GM06990 (cell line): ENCODE data around the gene CHI3L2.

ENCODE experiments used
- DNase-seq: peaks from one replicate; pipeline ENCODE4 v3.0.0-alpha.2; 2011; ENCODE audit not compliant: insufficient read length; ENCODE audit errors: extremely low read depth
- H3K27me3 ChIP-seq: replicated peaks from 2 replicates; pipeline ENCODE4 v1.6.0; 2011; ENCODE audit warnings: low read length; ENCODE audit not compliant: control insufficient read depth, insufficient read depth
- H3K36me3 ChIP-seq: 2 replicates; pipeline ENCODE4 v1.5.1; 2011; ENCODE audit warnings: low read length; ENCODE audit not compliant: control insufficient read depth, insufficient read depth
- H3K4me3 ChIP-seq: replicated peaks from 2 replicates; pipeline ENCODE4 v1.5.1; 2011; ENCODE audit warnings: low read depth, mild to moderate bottlenecking, control low read depth, low read length
- CTCF ChIP-seq: IDR thresholded peaks from 2 replicates; pipeline ENCODE4 v1.5.1; 2011; ENCODE audit warnings: low read length, control low read depth, mild to moderate bottlenecking, inconsistent platforms; ENCODE audit not compliant: insufficient read depth, poor library complexity, severe bottlenecking

Gene CHI3L2

GRCh38 chr1:111238056-111238795 lies 10.7 kb downstream of the CHI3L2 start:
- H3K36me3 ChIP-seq = peaks cover 5% of the 10 kb centered on the region
- no peak for DNase-seq
- no peak overlapping the region for H3K4me3 ChIP-seq
- TF ChIP-seq CTCF = no peak
- H3K27me3 ChIP-seq = no peaks in the 10 kb centered on the region

DNA sequence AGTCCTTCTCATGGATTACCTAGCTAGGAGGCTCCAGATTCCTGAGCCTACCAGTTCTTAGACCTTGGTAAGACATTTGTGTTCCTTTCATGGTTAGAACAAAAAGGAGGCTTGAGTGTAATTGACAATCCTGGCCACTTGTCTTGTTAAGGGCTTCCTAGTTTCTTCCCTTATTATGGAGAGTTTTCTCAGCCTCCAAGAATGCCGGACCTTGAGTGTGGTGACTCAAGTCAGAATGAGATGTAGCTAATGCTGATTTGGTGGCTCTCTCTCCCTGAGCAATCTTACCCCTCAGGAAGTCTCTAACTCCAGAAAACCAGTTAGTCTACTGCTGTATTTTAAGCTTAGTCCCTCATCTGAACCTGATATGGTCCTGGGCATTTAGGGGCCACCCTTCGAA lies 14.3 kb downstream of the CHI3L2 start:
- TF ChIP-seq CTCF = no peak
- Histone ChIP-seq H3K27me3 (no peaks in the 10 kb centered on the region), H3K4me3 (no peak overlapping the region), H3K36me3 (peaks cover 7% of the 10 kb centered on the region)
- no peak for DNase-seq

- H3K36me3 ChIP-seq = peaks cover 7% of the 10 kb centered on the region
- no peak overlapping the region for H3K4me3 ChIP-seq
- no peak for TF ChIP-seq CTCF
- H3K27me3 ChIP-seq = no peaks in the 10 kb centered on the region
- DNase-seq = no peak
Measured at GRCh38 chr1:111242805-111243523, 15.5 kb downstream of the CHI3L2 start.

GRCh38 chr1:111247125-111247838 lies 19.8 kb downstream of the CHI3L2 start:
- TF ChIP-seq CTCF = no peak
- Histone ChIP-seq H3K27me3 (no peaks in the 10 kb centered on the region), H3K36me3 (peaks cover 5% of the 10 kb centered on the region), H3K4me3 (no peak overlapping the region)
- no peak for DNase-seq

- Histone ChIP-seq H3K36me3 (no peaks in the 10 kb centered on the region), H3K27me3 (no peaks in the 10 kb centered on the region), H3K4me3 (no peak overlapping the region)
- DNase-seq = no peak
- TF ChIP-seq CTCF = no peak
Measured at GRCh38 chr1:111249960-111250359, 22.4 kb downstream of the CHI3L2 start.
